SHP77 treated with DMSO at 0.1 percent for 48 hours (cell line): ENCODE data around the gene SH3TC1.

Source experiments
- DNase-seq: peaks from one replicate; lab custom pipeline; 2025; lab: John Stamatoyannopoulos, UW

The SH3TC1 gene

DNA sequence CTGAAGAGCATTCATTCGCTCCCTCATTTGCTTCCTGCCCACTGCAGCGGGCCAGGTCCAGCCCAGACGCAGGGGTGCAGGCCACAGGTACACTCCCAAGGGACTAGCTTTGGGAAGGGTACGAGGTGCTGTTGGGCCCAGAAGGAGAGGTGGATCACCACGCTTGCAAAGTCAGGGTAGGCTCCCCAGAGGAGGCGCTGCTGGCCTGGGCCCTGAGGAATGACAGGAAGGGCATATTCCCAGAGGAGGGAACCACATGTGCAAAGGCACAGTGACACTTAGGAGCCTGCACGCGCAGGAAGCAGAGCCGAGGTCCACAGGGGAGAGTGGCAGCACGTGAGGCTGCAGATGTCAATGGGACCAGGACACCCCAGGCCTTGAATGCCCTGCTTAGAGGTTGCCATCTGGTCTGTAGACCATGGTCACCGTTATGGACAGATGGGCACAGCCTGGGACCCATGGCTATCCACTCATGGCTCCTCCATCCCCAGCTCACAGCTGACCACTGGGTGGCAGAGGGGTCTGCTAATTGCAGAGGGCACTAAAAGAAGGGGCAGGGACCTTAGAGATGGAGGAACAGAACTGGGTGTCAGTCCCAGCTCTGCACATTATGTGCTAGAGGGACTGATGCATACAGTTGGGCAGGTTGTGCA lies 78.4 kb downstream of the SH3TC1 start:
- DNase-seq = no peak

DNA sequence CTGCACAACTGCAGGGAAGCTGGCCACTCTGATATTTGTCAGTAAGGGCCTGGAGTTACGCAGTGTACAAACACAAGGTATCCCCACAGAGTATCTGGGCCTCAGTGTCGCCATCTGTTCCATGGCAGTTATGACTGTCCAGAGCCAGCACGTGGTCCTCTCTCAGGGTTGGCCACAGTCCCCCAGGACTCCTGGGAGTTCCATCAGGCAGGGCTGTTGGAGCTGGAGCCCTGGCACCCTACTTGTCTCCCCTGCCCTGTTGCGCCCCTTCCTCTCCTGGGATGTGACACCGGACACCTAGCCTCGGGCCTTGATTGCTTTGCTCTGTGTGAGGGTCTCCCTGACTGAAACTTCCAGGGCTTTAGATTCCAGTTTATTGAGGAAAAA lies 78.9 kb downstream of the SH3TC1 start:
- no peak for DNase-seq

DNA sequence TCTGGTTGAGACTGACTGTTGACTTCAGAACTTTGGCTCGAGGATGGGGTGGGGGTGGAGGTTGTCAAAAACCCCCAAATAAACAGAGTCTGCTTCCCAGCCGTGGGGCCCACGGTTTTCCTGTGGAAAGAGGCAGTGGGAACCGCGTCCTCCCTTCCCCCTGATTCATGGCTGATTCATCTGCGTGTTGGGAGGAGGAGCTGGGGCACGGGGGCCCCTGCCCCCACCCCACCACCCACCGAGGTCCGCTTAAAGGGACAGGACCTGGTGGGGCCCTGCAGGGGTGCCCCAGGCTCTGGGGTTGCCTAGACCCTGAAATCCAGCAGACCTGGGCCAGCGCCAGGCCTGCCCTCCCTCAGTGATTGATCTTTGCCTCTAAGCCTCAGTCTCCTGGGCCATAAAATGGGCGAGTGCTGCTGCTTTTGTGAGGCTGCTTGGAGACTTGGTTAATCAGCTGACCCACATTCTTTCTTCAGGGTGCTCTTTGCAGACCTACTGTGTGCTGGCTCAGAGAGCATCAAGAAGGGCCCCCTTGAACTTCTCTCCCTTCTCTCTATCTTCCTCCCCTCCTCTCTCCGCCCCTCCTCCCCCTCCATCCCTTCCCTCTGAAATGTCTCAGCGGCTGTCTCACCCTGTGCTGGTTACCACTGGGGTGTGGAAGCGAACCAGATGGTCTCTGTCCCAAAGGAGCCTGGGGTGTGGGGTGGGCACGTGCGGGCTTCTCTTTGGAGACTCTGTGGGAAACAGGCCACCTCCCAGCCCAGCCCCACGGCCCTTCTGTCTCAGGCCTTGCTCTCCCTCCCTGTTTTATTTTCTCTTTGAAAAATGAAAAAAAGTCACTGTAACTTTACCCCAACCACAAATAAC lies 79.6 kb downstream of the SH3TC1 start:
- no peak for DNase-seq

DNA sequence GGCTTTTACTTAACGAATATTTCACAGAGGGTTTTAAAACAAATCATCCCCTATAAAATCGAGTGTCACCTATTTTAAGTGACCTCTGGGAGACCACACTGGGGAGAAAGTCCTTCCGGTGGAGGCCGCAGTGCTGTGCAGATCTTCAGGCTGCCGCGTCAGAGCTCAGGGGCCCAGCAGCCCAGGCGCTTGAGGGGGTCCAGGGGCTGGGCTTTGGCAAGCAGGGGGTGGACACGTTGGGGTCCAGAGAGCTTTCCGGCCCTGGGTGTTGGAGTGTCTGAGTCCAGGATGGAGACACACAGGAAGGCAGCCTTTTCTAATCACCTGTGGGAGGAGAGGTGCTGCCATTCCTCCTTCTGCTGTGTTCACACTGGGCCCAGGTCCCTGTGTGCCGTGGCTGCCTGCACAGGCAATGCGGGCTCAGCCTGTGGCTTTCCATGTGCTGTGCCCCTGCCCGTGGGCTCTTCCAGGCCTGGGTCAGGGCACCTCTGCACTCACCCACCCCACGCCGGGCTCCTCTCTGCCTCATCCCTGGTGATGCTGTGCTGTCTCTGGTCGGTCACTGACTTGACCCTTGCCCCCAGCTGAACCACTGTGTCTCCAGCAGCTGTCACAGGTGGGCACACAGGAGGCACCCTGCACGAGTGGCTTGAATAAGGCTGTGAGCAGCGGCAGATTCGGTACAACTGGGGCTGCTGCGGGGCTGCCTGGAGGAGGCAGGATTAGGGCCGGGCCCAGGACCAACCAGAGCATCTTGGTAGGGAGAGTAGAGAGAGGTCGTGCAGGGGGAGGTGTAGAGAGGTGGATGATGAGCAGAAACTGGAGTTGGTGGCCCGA lies 80.4 kb downstream of the SH3TC1 start:
- no peak for DNase-seq

DNA sequence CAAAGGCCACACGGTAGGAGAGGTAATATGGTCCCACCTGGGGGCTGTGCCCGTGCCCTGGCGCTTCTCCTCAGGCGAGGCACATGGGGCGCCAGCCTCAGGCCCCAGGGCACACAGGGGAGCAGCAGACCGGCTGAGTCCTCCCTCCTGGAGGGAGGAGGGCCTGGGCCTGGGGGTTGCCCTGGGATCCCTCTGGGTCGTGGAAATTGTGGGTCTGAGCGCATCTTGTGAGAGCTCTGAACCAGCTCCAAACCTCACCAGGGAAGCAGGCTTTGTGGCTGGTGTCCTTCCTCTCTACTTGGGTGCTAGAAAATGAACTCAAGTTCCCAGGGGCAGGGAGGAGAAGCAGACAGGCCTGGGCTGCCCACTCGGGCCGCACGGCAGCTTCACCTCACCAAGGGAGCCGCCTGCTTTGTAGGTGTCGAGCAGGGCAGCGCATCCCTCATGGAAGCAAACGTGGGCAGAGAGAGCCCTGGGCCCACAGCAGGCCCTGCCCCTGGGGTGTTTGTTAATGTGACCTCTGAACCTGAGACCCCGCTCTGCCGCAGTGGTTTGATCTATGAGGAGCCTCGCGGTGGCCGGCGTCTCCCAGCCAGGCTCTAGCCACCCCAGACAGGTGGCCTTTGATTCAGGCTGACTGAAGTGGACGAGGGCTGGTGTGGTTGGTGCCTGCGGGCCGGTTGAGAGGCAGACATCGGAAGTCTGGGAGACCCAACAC lies 81.2 kb downstream of the SH3TC1 start:
- no peak for DNase-seq

DNA sequence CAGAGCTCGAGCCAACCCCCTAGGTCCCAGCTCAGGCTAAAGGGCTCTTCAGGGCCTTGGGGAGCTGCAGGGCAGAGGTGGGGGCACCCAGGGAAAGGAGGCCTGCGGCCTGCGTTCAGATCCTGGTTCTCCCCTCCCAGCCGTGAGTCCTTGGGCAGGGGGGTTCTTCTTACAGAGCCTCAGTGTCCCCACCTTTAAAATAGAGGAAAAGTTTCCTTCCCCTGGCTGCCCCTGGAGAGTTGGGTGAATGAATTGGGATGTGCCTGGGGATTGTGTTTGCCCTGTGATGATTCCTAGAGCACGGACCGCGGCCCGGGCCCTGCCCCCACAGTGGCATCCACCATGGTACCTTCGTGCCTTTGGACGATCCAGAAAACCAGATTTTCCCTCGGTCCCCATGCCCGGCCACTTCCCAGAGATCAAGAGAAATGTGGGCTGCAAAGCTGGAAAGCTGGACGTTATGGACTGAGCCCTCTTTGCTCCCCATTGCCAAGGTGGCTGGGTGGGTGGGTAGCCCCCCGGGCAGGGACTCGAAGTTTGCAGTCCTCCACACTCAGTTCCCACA lies 81.9 kb downstream of the SH3TC1 start:
- DNase-seq = no peak

DNA sequence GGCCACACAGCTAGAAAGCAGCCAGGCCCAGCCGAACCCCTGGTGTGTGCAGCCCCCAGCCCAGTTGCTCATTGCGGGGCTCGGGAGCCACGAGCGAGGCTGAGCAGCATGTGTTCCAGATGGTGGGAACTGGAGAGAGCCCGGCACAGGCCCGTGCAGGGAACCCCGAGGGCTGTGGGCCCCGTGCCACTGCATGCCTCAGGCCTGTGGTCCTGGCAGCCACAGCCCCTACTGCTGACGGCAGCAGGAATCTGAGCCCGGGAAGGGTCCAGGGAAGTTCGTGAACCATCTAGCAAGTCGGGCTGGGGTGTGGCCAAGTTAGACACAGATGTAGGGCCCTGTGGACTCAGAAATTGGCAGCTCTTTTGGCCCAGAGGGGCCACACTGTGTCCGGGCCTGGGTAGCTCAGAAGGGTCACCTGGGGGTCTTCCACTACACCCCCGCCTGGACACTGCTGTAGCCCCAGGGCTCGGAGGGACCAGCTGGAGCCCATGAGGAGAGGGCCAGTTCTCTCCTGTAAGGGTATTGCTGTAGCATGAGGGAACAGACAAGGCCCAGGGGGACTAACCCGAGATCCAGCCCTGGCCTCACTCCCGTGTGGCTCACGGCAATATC lies 82.5 kb downstream of the SH3TC1 start:
- DNase-seq = no peak

DNA sequence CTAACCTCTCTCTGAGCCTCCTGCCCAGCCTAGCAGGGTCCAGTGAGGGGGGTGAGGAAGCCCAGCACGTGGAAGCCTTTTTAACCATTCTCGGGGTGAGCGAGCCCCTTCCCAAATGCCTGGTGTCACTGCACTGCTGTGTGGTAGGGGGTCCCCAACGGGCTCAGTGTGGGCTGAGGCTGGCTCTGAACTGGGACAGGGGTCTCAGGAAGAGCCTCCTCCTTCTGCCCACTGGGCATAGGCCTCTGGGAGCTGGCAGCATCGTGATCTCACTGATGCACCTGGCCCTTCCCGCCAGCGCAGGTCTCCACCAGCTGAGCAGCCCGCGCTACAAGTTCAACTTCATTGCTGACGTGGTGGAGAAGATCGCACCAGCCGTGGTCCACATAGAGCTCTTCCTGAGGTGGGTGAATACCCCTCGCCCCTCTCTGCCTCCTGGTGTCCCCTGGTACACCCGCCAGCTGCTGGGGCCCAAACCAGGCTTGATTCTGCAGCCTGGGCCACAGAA lies 83.1 kb downstream of the SH3TC1 start:
- no peak for DNase-seq

DNA sequence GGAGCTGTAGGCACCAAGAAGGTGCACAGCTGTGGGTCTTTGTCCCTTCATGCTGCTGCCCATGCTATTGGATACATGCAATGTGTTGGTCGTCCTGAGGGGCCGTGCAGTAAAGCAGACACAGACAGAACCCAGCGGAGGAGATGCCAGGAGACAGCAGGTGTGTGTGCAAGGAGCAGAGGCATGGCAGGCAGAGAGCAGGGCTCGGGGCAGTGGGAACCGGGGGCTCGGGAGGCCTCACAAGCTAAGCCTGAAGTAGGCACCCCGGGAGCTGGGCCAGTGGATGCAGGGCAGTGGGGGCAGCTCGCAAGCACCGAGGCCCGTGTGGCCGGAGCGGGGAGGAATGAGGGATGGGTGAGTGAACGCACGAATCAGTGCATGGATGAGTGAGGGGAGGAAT lies 83.7 kb downstream of the SH3TC1 start:
- DNase-seq = no peak

DNA sequence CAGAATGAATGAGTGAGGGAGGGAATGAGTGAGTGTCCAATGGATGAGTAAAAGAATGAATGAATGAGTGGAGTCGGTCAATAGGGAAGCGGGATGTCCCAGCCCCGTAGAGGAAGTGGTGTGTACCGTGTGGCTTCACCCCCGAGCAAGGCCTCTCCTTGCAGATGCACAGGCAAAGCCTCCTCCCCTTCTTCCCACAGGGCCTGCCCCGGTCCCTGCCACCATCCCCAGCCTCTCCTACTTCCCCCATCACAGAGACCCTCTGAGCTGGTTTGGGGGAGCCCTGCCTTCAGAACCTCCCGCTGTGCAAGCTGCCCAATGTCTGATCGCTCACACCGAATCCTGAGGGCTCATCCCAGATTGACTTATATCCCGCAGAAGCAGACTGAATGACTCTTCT lies 84.1 kb downstream of the SH3TC1 start:
- no peak for DNase-seq

DNA sequence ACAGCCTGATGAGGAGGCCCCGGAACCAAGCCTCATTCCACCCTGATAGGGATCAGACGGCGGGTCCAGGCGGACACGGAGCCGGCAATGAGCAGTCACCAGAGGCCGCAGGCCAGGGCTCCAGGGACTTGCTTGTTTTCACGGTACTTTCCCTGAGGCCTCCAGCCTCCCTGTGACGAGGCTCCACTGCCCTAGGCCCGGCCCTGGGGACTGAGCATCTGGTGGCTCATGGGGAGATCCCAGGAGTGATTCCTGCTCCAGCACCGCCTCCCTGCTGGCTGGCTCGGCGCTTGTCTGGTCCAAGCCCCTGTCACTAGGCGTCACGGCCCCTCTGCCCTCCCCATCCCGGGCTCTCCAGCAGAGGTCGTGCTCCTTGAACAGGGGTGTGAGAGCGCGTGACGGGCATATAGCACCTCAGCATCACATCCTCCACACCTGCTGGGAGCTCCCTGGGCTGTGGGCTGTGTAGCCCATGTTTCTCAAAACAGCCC lies 84.6 kb downstream of the SH3TC1 start:
- no peak for DNase-seq

DNA sequence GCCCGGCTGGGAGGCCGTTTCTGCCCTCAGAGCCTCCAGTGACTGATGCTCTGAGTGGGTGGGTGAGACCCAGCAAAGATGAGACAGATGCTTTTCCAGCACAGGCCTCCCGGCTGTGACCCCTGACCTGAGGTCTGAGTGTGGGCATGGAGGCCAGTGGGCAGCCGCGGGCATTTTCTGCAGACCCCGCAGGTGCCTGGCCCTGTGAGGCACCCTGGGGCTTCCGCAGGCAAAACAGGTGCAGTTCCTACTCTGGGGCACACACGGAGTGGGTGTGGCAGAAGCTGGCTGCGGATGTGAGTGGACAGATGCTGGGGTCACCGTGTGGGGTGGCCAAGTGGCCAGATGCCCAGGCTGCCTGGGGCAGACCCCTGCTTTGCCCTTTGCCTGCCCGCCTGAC lies 85.3 kb downstream of the SH3TC1 start:
- DNase-seq = no peak

DNA sequence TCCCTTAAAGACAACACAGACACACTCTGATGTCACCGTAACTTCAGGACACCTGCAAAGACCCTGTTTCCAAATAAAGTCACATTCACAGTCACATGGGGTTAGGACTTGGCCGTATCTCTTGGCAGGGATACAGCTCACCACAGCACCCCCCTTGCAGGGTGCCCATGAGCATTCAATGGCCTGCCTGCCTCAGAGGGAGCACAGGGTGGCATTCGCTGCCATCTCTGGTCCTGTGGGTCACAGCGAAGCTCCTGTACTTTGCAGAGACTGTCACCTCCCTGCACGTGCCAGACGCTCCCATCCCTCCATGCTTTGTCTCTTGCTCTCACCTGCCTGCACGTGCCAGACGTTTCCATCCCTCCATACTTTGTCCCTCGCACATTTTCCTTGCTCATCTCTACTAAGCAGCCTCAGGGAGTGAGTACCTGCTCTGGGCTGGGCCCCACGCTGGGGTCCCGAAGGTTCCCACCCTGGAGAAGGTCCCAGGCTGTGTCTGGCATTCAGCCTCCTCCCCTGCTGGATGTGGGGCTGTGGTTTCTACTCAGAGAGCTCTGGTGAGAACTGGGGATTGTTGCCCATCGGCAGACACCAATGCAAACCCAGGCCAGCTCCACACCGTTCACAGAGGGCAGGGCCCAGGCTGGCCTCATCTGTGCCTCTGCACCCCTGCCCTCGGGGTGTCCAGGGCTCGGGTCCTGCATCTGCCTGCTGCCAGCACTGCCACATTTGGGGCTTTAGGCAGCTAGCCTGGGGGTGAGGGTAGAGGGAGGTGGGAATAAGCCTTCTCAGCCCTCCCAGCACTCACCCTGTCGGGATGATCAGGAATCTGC lies 86.3 kb downstream of the SH3TC1 start:
- no peak for DNase-seq

DNA sequence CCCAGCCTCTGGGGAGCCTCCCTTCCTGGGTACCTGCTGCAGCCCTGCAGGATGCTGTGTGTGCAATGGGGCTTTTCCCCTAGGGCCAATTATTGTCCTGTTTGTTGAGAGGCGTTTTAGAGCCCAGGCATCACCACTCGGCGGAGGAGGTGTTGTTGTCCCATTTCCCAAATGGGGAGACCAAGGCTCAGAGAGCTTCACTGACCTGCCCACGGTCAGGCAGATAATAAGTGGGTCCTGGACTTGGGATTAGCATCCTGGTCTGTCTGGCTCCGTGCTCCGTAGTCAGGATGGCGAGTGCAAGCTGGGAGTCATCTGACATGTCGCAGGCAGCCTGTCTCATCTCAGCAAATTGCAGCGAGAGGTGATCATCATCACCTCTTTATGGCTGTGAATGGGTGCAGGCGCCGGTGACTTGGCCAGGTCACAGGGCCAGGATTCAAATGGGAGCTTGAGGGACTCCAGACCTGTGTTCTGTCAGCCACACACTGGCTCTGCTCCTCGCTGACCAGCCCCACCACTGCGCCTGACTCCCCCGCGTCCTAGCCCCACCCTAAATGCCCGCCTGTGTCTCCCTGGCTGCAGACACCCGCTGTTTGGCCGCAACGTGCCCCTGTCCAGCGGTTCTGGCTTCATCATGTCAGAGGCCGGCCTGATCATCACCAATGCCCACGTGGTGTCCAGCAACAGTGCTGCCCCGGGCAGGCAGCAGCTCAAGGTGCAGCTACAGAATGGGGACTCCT lies 87.1 kb downstream of the SH3TC1 start:
- no peak for DNase-seq

DNA sequence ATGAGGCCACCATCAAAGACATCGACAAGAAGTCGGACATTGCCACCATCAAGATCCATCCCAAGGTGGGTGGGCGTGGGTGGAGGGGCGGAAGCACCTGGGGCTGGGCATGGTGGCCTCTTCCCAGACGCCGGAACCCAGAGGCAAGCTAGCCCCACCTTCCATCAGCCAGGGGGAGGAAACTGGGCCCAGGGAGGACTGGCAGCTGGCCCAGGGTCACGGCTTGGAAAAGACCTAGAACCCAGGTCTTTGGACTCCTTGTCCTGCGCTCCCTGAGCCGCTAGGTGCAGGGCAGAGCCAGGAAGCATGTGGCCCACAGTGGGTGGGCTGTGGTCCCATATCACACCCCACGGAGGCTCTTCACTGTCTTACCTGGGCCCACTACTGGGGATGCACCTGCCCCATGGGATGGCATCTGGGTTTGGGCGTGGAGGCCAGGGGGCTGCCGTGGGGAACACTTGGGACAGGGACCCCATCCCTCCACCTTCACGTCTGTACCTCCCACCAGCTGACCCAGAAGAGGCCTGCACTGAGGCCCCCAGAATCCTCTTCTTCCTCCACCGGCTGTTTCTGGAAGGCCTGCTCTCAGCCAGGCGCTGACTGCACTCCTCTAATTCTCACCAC lies 87.7 kb downstream of the SH3TC1 start:
- DNase-seq = no peak

DNA sequence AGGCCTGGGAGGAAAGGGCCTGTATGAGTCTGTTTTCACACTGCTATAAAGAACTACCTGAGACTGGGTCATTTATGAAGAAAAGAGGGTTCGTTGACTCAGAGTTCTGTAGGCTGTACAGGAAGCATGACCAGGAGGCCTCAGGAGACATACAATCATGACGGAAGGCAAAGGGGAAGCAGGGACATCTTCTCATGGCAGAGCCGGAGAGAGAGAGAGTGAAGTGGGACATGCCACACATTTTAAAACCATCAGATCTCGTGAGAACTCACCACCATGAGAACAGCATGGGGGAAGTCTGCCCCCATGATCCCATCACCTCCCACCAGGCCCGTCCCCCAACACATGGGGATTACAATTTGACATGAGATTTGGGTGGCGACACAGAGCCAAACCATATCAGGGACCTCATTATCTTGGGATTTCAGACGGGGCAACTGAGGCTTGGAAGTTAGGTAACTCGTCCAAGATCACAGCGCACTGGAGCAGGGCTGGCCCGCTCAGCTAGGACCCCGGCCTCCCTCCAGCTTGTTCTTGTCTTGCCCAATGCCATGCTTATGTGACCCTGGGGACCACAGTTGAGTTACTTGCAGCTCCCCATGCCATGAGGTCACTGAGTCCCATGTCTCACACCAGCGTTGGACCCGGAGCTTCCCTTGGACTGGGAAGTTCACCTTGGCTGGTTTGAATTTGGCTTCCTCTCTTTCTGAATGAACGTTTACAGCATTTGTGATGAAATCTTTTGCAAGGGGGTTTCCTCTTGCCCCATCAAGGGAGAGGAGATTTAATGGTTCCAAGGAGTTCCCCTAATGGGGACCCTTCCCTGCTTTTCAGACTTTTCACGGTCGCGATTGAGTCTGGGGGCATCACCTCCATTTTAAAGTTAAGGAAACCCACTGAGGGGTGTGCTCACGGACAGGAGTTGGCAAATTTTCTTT lies 88.5 kb downstream of the SH3TC1 start:
- DNase-seq = no peak

DNA sequence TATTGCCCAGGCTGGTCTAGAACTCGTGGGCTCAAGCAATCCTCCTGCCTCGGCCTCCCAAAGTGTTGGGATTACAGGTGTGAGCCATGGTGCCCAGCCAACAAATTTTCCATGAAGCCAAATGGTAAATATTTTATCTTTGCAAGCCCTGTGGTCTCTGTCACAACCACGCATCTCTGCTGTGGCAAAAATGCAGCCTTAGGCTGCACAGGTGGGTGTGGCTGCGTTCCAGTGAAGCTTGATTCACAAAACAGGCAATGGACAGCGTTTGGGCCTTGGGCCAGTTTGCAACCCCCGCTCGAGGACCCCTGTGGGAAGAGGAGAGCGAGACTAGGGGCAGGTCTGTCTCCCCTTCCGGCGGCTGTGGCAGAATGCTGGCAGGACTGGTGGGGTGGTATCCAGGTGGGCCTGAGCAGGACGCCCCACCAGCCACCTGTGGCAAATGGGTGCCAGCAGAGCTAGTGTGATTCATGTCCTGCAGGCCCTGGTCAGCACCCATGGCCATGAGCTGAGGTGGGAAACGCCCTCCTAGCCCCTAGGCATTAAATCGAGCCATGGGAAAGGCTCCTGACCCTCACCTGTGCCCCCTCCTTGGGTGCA lies 90.2 kb downstream of the SH3TC1 start:
- no peak for DNase-seq
